Peyer's patch (tissue), 4 donors: ENCODE data around the gene FARS2. TPM values are rescaled to one million over a fixed set of nuclear protein-coding genes. Genes with fewer than 3 reads are reported as not detected.

ENCODE experiments used
- DNase-seq, 3 donors: peaks; one replicate each; pipeline ENCODE4 v3.0.0-alpha.2; 2017 to 2019
- H3K27ac ChIP-seq, 4 donors: fragments of 200-600 bp; sonication (generic); one replicate each; pipeline ENCODE4 v1.5.1; 2016 to 2019
- H3K27me3 ChIP-seq, 2 donors: fragments of 200-600 bp; sonication (generic); one replicate each; pipeline ENCODE4 v1.5.1; 2019
- H3K36me3 ChIP-seq, 3 donors: fragments of 200-600 bp; sonication (generic); one replicate each; pipeline ENCODE4 v1.5.1; 2016 to 2019
- H3K4me1 ChIP-seq, 4 donors: fragments of 200-600 bp; sonication (generic); one replicate each; pipeline ENCODE4 v1.5.1; 2016 to 2019
- H3K4me3 ChIP-seq, 4 donors: fragments of 200-600 bp; sonication (generic); 1 replicate in 3 of 4; 2 replicates in 1 of 4; pipeline ENCODE4 v1.5.1; 2016 to 2019; ENCODE audit warnings: mild to moderate bottlenecking in 1 of 4
- H3K9me3 ChIP-seq, 4 donors: fragments of 200-600 bp; sonication (generic); one replicate each; pipeline ENCODE4 v1.5.1; 2016 to 2019; ENCODE audit warnings: mild to moderate bottlenecking in 1 of 4
- POLR2A ChIP-seq, 2 donors: fragments of 450-650 bp; IDR thresholded peaks; one replicate each; pipeline ENCODE4 v1.5.1; 2017; ENCODE audit warnings: antibody characterized with exemption in 2 of 2, mild to moderate bottlenecking in 2 of 2, moderate library complexity in 2 of 2
- total RNA-seq, 4 donors: library from RNA; depleted of rRNA; stranded (reverse); fragments of >200 nt; gene quantifications; one replicate each; pipeline ENCODE4 v1.1.0, GENCODE V29; 2016
- TF ChIP-seq, protein P1 (sequence below), 6 experiments: fragments of 450-650 bp in 4 of 6; fragments of 200-600 bp in 2 of 6; sonication (generic) in 1 of 6; IDR thresholded peaks; one replicate each; pipeline ENCODE4 v1.5.1; 2017 to 2019; ENCODE audit warnings: antibody characterized with exemption in 6 of 6, mild to moderate bottlenecking in 3 of 6, moderate library complexity in 1 of 6

Gene FARS2
- total RNA-seq, 4 donors from 2014 or later = 9.5 to 42.1 (median 17.1) TPM

DNA sequence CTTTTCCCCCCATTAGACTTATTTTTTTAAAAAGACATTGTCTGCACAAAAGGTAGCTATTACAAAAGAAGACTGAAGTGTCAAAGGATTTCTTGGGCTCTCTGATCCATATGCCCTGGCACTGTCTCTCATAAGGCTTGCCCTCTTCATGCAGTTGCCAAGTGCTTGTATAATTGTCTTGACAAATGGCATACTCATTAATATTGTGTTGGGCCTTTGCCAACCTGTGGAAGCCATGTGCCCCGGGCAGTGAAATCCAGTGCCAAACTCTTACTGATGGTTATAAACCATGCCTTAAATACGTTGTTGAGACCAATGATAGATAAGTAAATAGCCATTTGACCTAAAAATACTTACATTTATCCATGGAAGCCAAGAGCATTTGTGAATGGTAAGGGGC, 98.1 kb downstream of the FARS2 start:
- H3K4me1 ChIP-seq = no peaks in the 10 kb centered on the region
- H3K4me3 ChIP-seq = no peak overlapping the region

DNA sequence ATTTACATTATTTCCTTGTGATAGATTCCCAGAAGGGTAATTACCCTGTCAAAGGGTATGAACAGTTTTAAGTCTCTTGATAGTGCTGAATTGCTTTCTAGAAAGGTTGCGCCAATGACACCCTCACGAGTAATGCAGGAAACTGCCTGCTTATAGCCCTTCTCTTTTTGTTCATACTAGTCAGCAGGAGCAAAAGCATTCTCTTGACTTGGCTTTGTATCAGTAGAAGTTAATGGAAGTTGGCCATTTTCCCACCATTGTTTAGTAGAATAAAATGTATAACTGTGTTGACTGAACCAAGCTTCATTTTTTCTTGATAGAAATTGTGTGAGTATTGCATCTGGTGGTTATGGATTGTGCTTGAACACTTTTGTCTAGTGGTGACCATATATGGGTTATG, 100.1 kb downstream of the FARS2 start:
- Histone ChIP-seq H3K4me1 (no peaks in the 10 kb centered on the region), H3K27ac (no peak overlapping the region), H3K9me3 (no peaks in the 10 kb centered on the region), H3K36me3 (no peaks in the 10 kb centered on the region), H3K4me3 (no peak overlapping the region), H3K27me3 (no peaks in the 10 kb centered on the region)
- TF ChIP-seq, protein P1, sequence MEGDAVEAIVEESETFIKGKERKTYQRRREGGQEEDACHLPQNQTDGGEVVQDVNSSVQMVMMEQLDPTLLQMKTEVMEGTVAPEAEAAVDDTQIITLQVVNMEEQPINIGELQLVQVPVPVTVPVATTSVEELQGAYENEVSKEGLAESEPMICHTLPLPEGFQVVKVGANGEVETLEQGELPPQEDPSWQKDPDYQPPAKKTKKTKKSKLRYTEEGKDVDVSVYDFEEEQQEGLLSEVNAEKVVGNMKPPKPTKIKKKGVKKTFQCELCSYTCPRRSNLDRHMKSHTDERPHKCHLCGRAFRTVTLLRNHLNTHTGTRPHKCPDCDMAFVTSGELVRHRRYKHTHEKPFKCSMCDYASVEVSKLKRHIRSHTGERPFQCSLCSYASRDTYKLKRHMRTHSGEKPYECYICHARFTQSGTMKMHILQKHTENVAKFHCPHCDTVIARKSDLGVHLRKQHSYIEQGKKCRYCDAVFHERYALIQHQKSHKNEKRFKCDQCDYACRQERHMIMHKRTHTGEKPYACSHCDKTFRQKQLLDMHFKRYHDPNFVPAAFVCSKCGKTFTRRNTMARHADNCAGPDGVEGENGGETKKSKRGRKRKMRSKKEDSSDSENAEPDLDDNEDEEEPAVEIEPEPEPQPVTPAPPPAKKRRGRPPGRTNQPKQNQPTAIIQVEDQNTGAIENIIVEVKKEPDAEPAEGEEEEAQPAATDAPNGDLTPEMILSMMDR (IDR thresholded peaks at IDR 0.05) = no peak
- TF ChIP-seq POLR2A (IDR thresholded peaks at IDR 0.05) = no peak
- DNase-seq = no peak

More for the DNA sequence above, 98.1 kb downstream of the FARS2 start:
- DNase-seq = no peak
- Histone ChIP-seq H3K27ac (no peak overlapping the region), H3K27me3 (no peaks in the 10 kb centered on the region), H3K9me3 (no peaks in the 10 kb centered on the region), H3K36me3 (no peaks in the 10 kb centered on the region)
- no peak for TF ChIP-seq POLR2A (IDR thresholded peaks at IDR 0.05)
- TF ChIP-seq, protein P1 (IDR thresholded peaks at IDR 0.05) = no peak

DNA sequence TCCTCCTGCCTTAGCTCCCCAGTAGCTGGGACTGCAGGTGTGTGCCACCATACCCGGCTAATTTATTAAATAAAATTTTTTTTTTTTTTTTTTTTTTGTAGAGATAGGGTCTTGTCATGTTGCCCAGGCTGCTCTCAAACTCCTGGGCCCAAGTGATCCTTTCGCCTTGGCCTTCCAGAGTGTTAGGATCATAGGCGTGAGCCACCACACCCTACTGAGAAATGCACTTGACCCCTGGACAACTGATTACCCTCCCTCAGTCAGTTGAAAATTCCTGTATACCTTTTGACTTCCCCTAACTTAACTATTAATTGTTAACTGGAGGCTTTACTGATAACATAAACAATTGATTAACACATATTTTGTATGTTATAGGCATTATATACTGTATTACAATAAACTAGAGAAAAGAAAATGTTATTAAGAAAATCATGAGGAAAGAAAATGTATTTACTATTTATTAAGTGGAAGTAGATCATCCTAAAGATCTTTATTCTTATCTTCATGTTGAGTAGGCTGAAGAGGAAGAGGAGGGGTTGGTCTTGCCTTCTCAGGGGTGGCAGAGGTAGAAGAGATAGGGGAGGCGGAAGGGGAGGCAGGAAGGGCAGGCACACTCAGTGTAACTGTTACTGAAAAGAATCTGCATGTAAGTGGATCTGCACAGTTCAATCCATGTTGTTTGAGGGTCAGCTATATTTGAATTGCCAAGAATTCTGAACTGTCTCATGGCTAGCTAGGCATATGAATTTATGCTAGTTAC, 104.3 kb downstream of the FARS2 start:
- Histone ChIP-seq H3K9me3 (no peaks in the 10 kb centered on the region), H3K27me3 (no peaks in the 10 kb centered on the region), H3K27ac (no peak overlapping the region), H3K4me1 (no peaks in the 10 kb centered on the region), H3K36me3 (peaks cover 0 to 10% (median 0%) of the 10 kb centered on the region in 3 donors), H3K4me3 (no peak overlapping the region)
- TF ChIP-seq, protein P1 (IDR thresholded peaks at IDR 0.05) = no peak
- TF ChIP-seq POLR2A (IDR thresholded peaks at IDR 0.05) = no peak
- DNase-seq = no peak

DNA sequence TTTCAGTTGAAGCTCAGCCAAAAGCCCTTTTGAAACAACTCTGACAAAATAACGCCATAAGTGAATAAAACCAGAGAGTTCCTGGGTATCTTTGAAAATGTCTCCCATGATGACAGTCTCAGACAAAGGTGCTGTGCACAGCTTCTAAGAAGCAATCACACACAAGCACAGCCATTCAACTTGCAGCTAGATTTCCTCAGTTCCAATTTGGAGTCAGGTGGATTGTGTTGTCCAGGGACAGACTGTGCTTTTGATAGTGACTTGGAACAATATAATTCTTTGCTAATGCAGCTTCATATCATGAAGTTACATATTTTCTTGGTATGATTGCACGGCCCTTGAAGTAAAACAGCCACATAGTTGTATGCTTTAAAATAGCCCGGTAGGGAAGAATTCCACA, 105.6 kb downstream of the FARS2 start:
- no peak for TF ChIP-seq POLR2A (IDR thresholded peaks at IDR 0.05)
- TF ChIP-seq, protein P1 (IDR thresholded peaks at IDR 0.05) = no peak
- Histone ChIP-seq H3K4me1 (no peaks in the 10 kb centered on the region), H3K9me3 (no peaks in the 10 kb centered on the region), H3K27me3 (no peaks in the 10 kb centered on the region), H3K27ac (no peak overlapping the region), H3K36me3 (peaks cover 0 to 10% (median 0%) of the 10 kb centered on the region in 3 donors), H3K4me3 (no peak overlapping the region)
- DNase-seq = no peak

DNA sequence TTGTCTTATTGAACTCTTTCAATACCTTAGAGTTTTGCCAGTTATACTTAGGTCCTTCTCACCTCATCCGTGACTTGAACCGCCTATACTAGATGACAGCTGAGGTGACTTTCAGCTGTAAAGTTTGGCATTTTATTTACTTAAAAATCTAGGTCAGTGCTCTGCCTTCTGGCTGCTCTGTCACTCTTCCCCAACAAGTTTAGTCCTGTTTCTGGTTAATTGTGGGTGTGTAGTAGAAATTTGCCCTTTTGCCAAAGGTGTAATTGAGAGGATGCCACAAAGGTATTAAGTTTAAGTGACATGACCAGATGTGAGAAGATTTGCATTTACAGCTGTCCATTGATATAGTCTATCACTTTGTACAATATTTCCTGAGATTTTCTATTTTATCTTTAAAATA, 106.2 kb downstream of the FARS2 start:
- TF ChIP-seq, protein P1 (IDR thresholded peaks at IDR 0.05) = no peak
- no peak for TF ChIP-seq POLR2A (IDR thresholded peaks at IDR 0.05)
- H3K9me3 ChIP-seq = no peaks in the 10 kb centered on the region
- no peak overlapping the region for H3K27ac ChIP-seq
- no peak for DNase-seq
- no peak overlapping the region for H3K4me3 ChIP-seq
- no peaks in the 10 kb centered on the region for H3K27me3 ChIP-seq
- peaks cover 0 to 10% (median 0%) of the 10 kb centered on the region in 3 donors for H3K36me3 ChIP-seq
- no peaks in the 10 kb centered on the region for H3K4me1 ChIP-seq
